Liver (tissue), 9 donors: ENCODE data around the gene CSPG4. TPM values are rescaled to one million over a fixed set of nuclear protein-coding genes. Genes with fewer than 3 reads are reported as not detected.

Experiments
- DNase-seq: peaks from one replicate; pipeline ENCODE4 v3.0.0-alpha.2; 2017; ENCODE audit warnings: low spot score
- H3K27ac ChIP-seq, 2 donors: one replicate each; pipeline ENCODE4 v1.7.0; 2013; ENCODE audit warnings: inconsistent platforms in 2 of 2, low read length in 2 of 2, control low read depth in 1 of 2, low read depth in 1 of 2, mild to moderate bottlenecking in 1 of 2
- H3K27me3 ChIP-seq, 4 donors: one replicate each; pipeline versions ENCODE4 v1.6.1 to v1.7.0; 2013; ENCODE audit warnings: low read length in 3 of 4, inconsistent platforms in 1 of 4, mild to moderate bottlenecking in 1 of 4, moderate library complexity in 1 of 4; ENCODE audit not compliant: control insufficient read depth in 4 of 4, insufficient read depth in 4 of 4
- H3K36me3 ChIP-seq, 4 donors: one replicate each; pipeline versions ENCODE4 v1.6.1 to v1.7.0; 2013; ENCODE audit warnings: low read length in 3 of 4, mild to moderate bottlenecking in 3 of 4, low read depth in 1 of 4, moderate library complexity in 1 of 4; ENCODE audit not compliant: control insufficient read depth in 4 of 4, insufficient read depth in 3 of 4
- H3K4me1 ChIP-seq, 4 donors: one replicate each; pipeline versions ENCODE4 v1.6.1 to v1.7.0; 2013; ENCODE audit warnings: low read length in 3 of 4, mild to moderate bottlenecking in 3 of 4, moderate library complexity in 1 of 4; ENCODE audit not compliant: control insufficient read depth in 4 of 4, insufficient read depth in 4 of 4
- H3K4me3 ChIP-seq, 3 donors: one replicate each; pipeline versions ENCODE4 v1.6.1 to v1.7.0; 2013; ENCODE audit warnings: low read length in 3 of 3, control low read depth in 1 of 3, low read depth in 1 of 3, mild to moderate bottlenecking in 1 of 3
- H3K9ac ChIP-seq, 2 donors: one replicate each; pipeline ENCODE4 v1.7.0; 2013; ENCODE audit warnings: low read length in 2 of 2, mild to moderate bottlenecking in 2 of 2, moderate library complexity in 2 of 2, control low read depth in 1 of 2, low read depth in 1 of 2
- H3K9me3 ChIP-seq, 4 donors: one replicate each; pipeline versions ENCODE4 v1.6.1 to v1.7.0; 2013; ENCODE audit warnings: low read length in 3 of 4; ENCODE audit not compliant: control insufficient read depth in 4 of 4
- ATF3 ChIP-seq: IDR thresholded peaks from 2 replicates; pipeline ENCODE4 v1.6.1; 2016; ENCODE audit warnings: antibody characterized with exemption
- EGR1 ChIP-seq, 2 donors: IDR thresholded peaks; 2 replicates each; pipeline ENCODE4 v1.6.1; 2016 to 2018; ENCODE audit warnings: antibody characterized with exemption in 2 of 2, low read depth in 2 of 2
- FOXA1 ChIP-seq: IDR thresholded peaks from 2 replicates; pipeline ENCODE4 v1.6.1; 2016; ENCODE audit warnings: antibody characterized with exemption
- FOXA2 ChIP-seq: IDR thresholded peaks from 2 replicates; pipeline ENCODE4 v1.6.1; 2016; ENCODE audit warnings: antibody characterized with exemption
- HNF4A ChIP-seq, 2 donors: conservative IDR thresholded peaks; 2 replicates each; pipeline ENCODE4 v1.6.1; 2016; ENCODE audit warnings: antibody characterized with exemption in 2 of 2, mild to moderate bottlenecking in 2 of 2
- REST ChIP-seq: IDR thresholded peaks from 2 replicates; pipeline ENCODE4 v1.6.1; 2016; ENCODE audit warnings: antibody characterized with exemption, mild to moderate bottlenecking
- RXRA ChIP-seq, 2 donors: IDR thresholded peaks; 2 replicates each; pipeline ENCODE4 v1.6.1; 2017 to 2018; ENCODE audit warnings: antibody characterized with exemption in 2 of 2, mild to moderate bottlenecking in 1 of 2
- SP1 ChIP-seq: IDR thresholded peaks from 2 replicates; pipeline ENCODE4 v1.6.1; 2018; ENCODE audit warnings: antibody characterized with exemption, mild to moderate bottlenecking
- TAF1 ChIP-seq: conservative IDR thresholded peaks from 2 replicates; pipeline ENCODE4 v1.6.1; 2016; ENCODE audit warnings: antibody characterized with exemption, mild to moderate bottlenecking
- ZBTB33 ChIP-seq: IDR thresholded peaks from 2 replicates; pipeline ENCODE4 v1.6.1; 2016; ENCODE audit warnings: antibody characterized with exemption
- WGBS: extraction: QIAGEN DNeasy Blood & Tissue Kit; methylation state at CpG from one replicate; pipeline ENCODE4 v1.1.7; 2013; 5-methylcytosine and 5-hydroxymethylcytosine counted together
- polyA plus RNA-seq, 2 donors: library from polyadenylated mRNA; stranded (reverse) in 1 of 2; unstranded in 1 of 2; fragments of 200-250 nt in 1 of 2; fragments of >200 nt in 1 of 2; fragmentation: Nextera tagmentation in 1 of 2; extraction: Ambion mirVana in 1 of 2; gene quantifications; one replicate each; pipeline versions ENCODE4 v1.2.1 to v1.2.3, GENCODE V29; 2013 to 2015
- total RNA-seq, 2 donors: library from RNA; depleted of rRNA; stranded (reverse); fragments of >200 nt; gene quantifications; one replicate each; pipeline ENCODE4 v1.2.3, GENCODE V29; 2014
- donor health status: healthy.
- donor health status: healthy.
- donor health status: healthy.
- donor health status: healthy.
- donor health status: healthy.

The CSPG4 gene
- total and polyA plus RNA-seq, 4 donors, result 0.07 to 1.5 (median 0.76) TPM

GRCh38 chr15:75666823-75667501, 45.7 kb downstream of the CSPG4 start:
- no peak overlapping the region for H3K4me3 ChIP-seq
- H3K36me3 ChIP-seq, result no peaks in the 10 kb centered on the region
- 85% methylated on average over 15 of the region's 15 CpGs for WGBS
- no peak for DNase-seq
- no peak for TF ChIP-seq REST
- no peaks in the 10 kb centered on the region for H3K9me3 ChIP-seq
- H3K4me1 ChIP-seq, result peaks cover 6 to 30% (median 24%) of the 10 kb centered on the region in 4 donors
- no peak overlapping the region for H3K9ac ChIP-seq
- no peaks in the 10 kb centered on the region for H3K27me3 ChIP-seq
- no peak overlapping the region for H3K27ac ChIP-seq

- Histone ChIP-seq H3K27me3 (no peaks in the 10 kb centered on the region), H3K4me1 (peaks cover 8 to 46% (median 36%) of the 10 kb centered on the region in 4 donors), H3K9me3 (no peaks in the 10 kb centered on the region), H3K36me3 (peaks cover 0 to 4% (median 0%) of the 10 kb centered on the region in 4 donors), H3K27ac (peak overlapping the region; percentile 0 to 21), H3K4me3 (no peak overlapping the region), H3K9ac (no peak overlapping the region)
- TF ChIP-seq REST, result no peak
- peak; percentile 80 to 82 for TF ChIP-seq RXRA (IDR thresholded peaks at IDR 0.05)
- TF ChIP-seq TAF1, result no peak
- TF ChIP-seq SP1, result peak; percentile 81
- no peak for TF ChIP-seq FOXA1
- TF ChIP-seq EGR1 (IDR thresholded peaks at IDR 0.05; ENCODE audit: low read depth in 2 of 2), result no peak
- TF ChIP-seq HNF4A (conservative IDR thresholded peaks at IDR 0.05), result peak in 1 of 2 donors; percentile 28
- TF ChIP-seq ATF3, result no peak
- TF ChIP-seq ZBTB33, result no peak
- no peak for TF ChIP-seq FOXA2
- WGBS, result 34% methylated on average over 11 of the region's 11 CpGs
- DNase-seq, result peak; percentile 52
These were observed 48.7 kb downstream of the CSPG4 start for GRCh38 chr15:75663931-75664421.
